ENCODE measurements around the gene CTNNBIP1.

The CTNNBIP1 gene

GRCh38 chr1:9903801-9904527, 6.1 kb downstream of the CTNNBIP1 start:
- no peak for DNase-seq

- no peak for DNase-seq
These were observed 8.0 kb downstream of the CTNNBIP1 start for GRCh38 chr1:9902060-9902452.

GRCh38 chr1:9901148-9902059, 8.7 kb downstream of the CTNNBIP1 start:
- no peak for DNase-seq

GRCh38 chr1:9900142-9901043, 9.7 kb downstream of the CTNNBIP1 start:
- no peak for DNase-seq

GRCh38 chr1:9894115-9894514, 16.0 kb downstream of the CTNNBIP1 start:
- no peak for DNase-seq

GRCh38 chr1:9892563-9893528, 17.2 kb downstream of the CTNNBIP1 start:
- no peak for DNase-seq

- no peak for DNase-seq
These were observed 18.9 kb downstream of the CTNNBIP1 start for GRCh38 chr1:9891207-9891606.

- DNase-seq, result peak; percentile 82
These were observed 19.8 kb downstream of the CTNNBIP1 start for GRCh38 chr1:9890224-9890731.

GRCh38 chr1:9889411-9889810, 20.7 kb downstream of the CTNNBIP1 start:
- DNase-seq, result no peak

- DNase-seq, result no peak
These were observed 21.2 kb downstream of the CTNNBIP1 start for GRCh38 chr1:9888886-9889285.

GRCh38 chr1:9887070-9887469, 23.0 kb downstream of the CTNNBIP1 start:
- no peak for DNase-seq

- no peak for DNase-seq
These were observed 23.9 kb downstream of the CTNNBIP1 start for GRCh38 chr1:9886092-9886742.

GRCh38 chr1:9884805-9885204, 25.3 kb downstream of the CTNNBIP1 start:
- no peak for DNase-seq

GRCh38 chr1:9883585-9884449, 26.3 kb downstream of the CTNNBIP1 start:
- DNase-seq, result no peak

GRCh38 chr1:9882945-9883303, 27.1 kb downstream of the CTNNBIP1 start:
- no peak for DNase-seq

- DNase-seq, result no peak
These were observed 27.6 kb downstream of the CTNNBIP1 start for GRCh38 chr1:9882296-9882944.

GRCh38 chr1:9881838-9882249, 28.2 kb downstream of the CTNNBIP1 start:
- DNase-seq, result peak; percentile 23

GRCh38 chr1:9878404-9878803, 31.7 kb downstream of the CTNNBIP1 start:
- no peak for DNase-seq

GRCh38 chr1:9877962-9878361, 32.1 kb downstream of the CTNNBIP1 start:
- no peak for DNase-seq

- no peak for DNase-seq
These were observed 34.5 kb downstream of the CTNNBIP1 start for GRCh38 chr1:9875636-9876000.

All from amniotic stem cell (primary cell).